NCI-H2107 treated with DMSO at 0.1 percent for 48 hours (cell line): ENCODE data around the gene HNRNPH1.

Experiments
- DNase-seq: peaks from one replicate; lab custom pipeline; 2025; ENCODE audit not compliant: unreplicated experiment; lab: John Stamatoyannopoulos, UW

HNRNPH1 gene

GRCh38 chr5:179623906-179624741 is 653 bp upstream of the HNRNPH1 start:
- no peak for DNase-seq

GRCh38 chr5:179621551-179622214 is 1.8 kb downstream of the HNRNPH1 start:
- DNase-seq, result no peak

GRCh38 chr5:179620703-179621350 is 2.6 kb downstream of the HNRNPH1 start:
- no peak for DNase-seq

- no peak for DNase-seq
These were observed 3.2 kb downstream of the HNRNPH1 start for GRCh38 chr5:179620293-179620692.

GRCh38 chr5:179619776-179620175 is 3.7 kb downstream of the HNRNPH1 start:
- no peak for DNase-seq

GRCh38 chr5:179618923-179619554 is 4.4 kb downstream of the HNRNPH1 start:
- DNase-seq, result no peak

- no peak for DNase-seq
These were observed 5.5 kb downstream of the HNRNPH1 start for GRCh38 chr5:179617930-179618329.

GRCh38 chr5:179616002-179616594 is 7.4 kb downstream of the HNRNPH1 start:
- no peak for DNase-seq

GRCh38 chr5:179615203-179615602 is 8.3 kb downstream of the HNRNPH1 start:
- DNase-seq, result no peak

GRCh38 chr5:179614745-179615144 is 8.7 kb downstream of the HNRNPH1 start:
- no peak for DNase-seq

GRCh38 chr5:179613460-179614071 is 9.9 kb downstream of the HNRNPH1 start:
- DNase-seq, result no peak

GRCh38 chr5:179612577-179613459 is 10.7 kb downstream of the HNRNPH1 start:
- no peak for DNase-seq

GRCh38 chr5:179610903-179611265 is 12.6 kb downstream of the HNRNPH1 start:
- DNase-seq, result no peak

- DNase-seq, result no peak
These were observed 13.2 kb downstream of the HNRNPH1 start for GRCh38 chr5:179610109-179610902.

GRCh38 chr5:179609834-179610108 is 13.7 kb downstream of the HNRNPH1 start:
- no peak for DNase-seq

GRCh38 chr5:179608131-179608581 is 15.3 kb downstream of the HNRNPH1 start:
- DNase-seq, result no peak

GRCh38 chr5:179607160-179607931 is 16.1 kb downstream of the HNRNPH1 start:
- no peak for DNase-seq

GRCh38 chr5:179606910-179607159 is 16.6 kb downstream of the HNRNPH1 start:
- DNase-seq, result no peak
